HL-60 (cell line): ENCODE measurements around the gene LTB4R.

Experiments used
- DNase-seq, 2 experiments: peaks; one replicate each; pipeline ENCODE4 v3.0.0-alpha.2; 2010 to 2020; ENCODE audit warnings: low read depth in 1 of 2, low spot score in 1 of 2
- H3K27ac ChIP-seq: fragments of 250-450 bp; sonication (Bioruptor Pico); replicated peaks from 2 replicates; pipeline ENCODE4 v1.5.1; 2020; ENCODE audit warnings: mild to moderate bottlenecking, moderate library complexity
- H3K27me3 ChIP-seq: fragments of 250-450 bp; sonication (Bioruptor Pico); 2 replicates; pipeline ENCODE4 v1.5.1; 2021; ENCODE audit warnings: mild to moderate bottlenecking, moderate library complexity; ENCODE audit not compliant: insufficient read depth, poor library complexity, severe bottlenecking
- H3K4me3 ChIP-seq: replicated peaks from 2 replicates; pipeline ENCODE4 v1.5.1; 2011; ENCODE audit warnings: mild to moderate bottlenecking, control low read depth, low read length; ENCODE audit not compliant: insufficient read depth
- GABPA ChIP-seq: IDR thresholded peaks from 2 replicates; pipeline ENCODE4 v1.6.1; 2012; ENCODE audit warnings: low read depth
- POLR2AphosphoS5 ChIP-seq: IDR thresholded peaks from 2 replicates; pipeline ENCODE4 v1.6.1; 2012; ENCODE audit warnings: low read depth
- SPI1 ChIP-seq: IDR thresholded peaks from 2 replicates; pipeline ENCODE4 v1.6.1; 2012; ENCODE audit warnings: low read depth, mild to moderate bottlenecking, borderline replicate concordance
- TF ChIP-seq, protein P1 (sequence below): IDR thresholded peaks from 2 replicates; pipeline ENCODE4 v1.6.1; 2012; ENCODE audit warnings: low read depth; ENCODE audit not compliant: insufficient replicate concordance
- TF ChIP-seq, protein P2 (sequence below): IDR thresholded peaks from one replicate; pipeline ENCODE4 v1.5.1; 2011; ENCODE audit warnings: low read length, control low read depth, inconsistent platforms; ENCODE audit not compliant: insufficient read depth

Gene LTB4R

DNA sequence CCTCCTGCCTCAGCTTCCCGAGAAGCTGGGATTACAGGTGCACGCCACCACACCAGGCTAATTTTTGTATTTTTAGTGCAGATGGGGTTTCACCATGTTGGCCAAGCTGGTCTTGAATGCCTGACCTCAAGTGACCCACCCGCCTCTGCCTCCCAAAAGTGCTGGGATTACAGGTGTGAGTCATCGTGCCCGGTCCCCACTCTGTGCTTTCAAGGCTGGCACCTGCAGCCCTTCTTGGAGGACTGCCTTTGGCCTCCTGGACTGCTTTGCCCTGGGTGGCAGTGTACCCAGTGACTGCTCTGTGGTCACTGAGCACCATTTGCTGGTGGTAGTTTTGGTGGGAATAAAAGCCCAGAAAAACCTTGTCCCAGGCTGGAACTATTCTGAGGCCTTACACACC, 24.3 kb upstream of the LTB4R start:
- H3K27ac ChIP-seq: no peak overlapping the region
- TF ChIP-seq GABPA (no peak), SPI1 (no peak), POLR2AphosphoS5 (no peak)
- TF ChIP-seq, protein P1, sequence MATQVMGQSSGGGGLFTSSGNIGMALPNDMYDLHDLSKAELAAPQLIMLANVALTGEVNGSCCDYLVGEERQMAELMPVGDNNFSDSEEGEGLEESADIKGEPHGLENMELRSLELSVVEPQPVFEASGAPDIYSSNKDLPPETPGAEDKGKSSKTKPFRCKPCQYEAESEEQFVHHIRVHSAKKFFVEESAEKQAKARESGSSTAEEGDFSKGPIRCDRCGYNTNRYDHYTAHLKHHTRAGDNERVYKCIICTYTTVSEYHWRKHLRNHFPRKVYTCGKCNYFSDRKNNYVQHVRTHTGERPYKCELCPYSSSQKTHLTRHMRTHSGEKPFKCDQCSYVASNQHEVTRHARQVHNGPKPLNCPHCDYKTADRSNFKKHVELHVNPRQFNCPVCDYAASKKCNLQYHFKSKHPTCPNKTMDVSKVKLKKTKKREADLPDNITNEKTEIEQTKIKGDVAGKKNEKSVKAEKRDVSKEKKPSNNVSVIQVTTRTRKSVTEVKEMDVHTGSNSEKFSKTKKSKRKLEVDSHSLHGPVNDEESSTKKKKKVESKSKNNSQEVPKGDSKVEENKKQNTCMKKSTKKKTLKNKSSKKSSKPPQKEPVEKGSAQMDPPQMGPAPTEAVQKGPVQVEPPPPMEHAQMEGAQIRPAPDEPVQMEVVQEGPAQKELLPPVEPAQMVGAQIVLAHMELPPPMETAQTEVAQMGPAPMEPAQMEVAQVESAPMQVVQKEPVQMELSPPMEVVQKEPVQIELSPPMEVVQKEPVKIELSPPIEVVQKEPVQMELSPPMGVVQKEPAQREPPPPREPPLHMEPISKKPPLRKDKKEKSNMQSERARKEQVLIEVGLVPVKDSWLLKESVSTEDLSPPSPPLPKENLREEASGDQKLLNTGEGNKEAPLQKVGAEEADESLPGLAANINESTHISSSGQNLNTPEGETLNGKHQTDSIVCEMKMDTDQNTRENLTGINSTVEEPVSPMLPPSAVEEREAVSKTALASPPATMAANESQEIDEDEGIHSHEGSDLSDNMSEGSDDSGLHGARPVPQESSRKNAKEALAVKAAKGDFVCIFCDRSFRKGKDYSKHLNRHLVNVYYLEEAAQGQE: no peak
- TF ChIP-seq, protein P2, sequence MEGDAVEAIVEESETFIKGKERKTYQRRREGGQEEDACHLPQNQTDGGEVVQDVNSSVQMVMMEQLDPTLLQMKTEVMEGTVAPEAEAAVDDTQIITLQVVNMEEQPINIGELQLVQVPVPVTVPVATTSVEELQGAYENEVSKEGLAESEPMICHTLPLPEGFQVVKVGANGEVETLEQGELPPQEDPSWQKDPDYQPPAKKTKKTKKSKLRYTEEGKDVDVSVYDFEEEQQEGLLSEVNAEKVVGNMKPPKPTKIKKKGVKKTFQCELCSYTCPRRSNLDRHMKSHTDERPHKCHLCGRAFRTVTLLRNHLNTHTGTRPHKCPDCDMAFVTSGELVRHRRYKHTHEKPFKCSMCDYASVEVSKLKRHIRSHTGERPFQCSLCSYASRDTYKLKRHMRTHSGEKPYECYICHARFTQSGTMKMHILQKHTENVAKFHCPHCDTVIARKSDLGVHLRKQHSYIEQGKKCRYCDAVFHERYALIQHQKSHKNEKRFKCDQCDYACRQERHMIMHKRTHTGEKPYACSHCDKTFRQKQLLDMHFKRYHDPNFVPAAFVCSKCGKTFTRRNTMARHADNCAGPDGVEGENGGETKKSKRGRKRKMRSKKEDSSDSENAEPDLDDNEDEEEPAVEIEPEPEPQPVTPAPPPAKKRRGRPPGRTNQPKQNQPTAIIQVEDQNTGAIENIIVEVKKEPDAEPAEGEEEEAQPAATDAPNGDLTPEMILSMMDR: no peak
- DNase-seq: no peak
- H3K27me3 ChIP-seq: no peaks in the 10 kb centered on the region
- no peak overlapping the region for H3K4me3 ChIP-seq

- no peak overlapping the region for H3K4me3 ChIP-seq
- no peak overlapping the region for H3K27ac ChIP-seq
- TF ChIP-seq SPI1 (no peak), GABPA (no peak), POLR2AphosphoS5 (no peak)
- TF ChIP-seq, protein P2: no peak
- TF ChIP-seq, protein P1: no peak
- no peaks in the 10 kb centered on the region for H3K27me3 ChIP-seq
- DNase-seq: no peak
These were observed 21.5 kb upstream of the LTB4R start for GRCh38 chr14:24289649-24290280.

GRCh38 chr14:24290746-24291145, 20.6 kb upstream of the LTB4R start:
- Histone ChIP-seq H3K27ac (no peak overlapping the region), H3K27me3 (no peaks in the 10 kb centered on the region), H3K4me3 (no peak overlapping the region)
- no peak for TF ChIP-seq POLR2AphosphoS5
- TF ChIP-seq GABPA: no peak
- TF ChIP-seq, protein P1: no peak
- TF ChIP-seq SPI1: no peak
- TF ChIP-seq, protein P2: no peak
- no peak for DNase-seq
